Gastroesophageal sphincter (tissue), 3 donors: ENCODE measurements around the gene CDK8.

Source experiments
- POLR2A ChIP-seq, 2 donors: fragments of 450-650 bp; IDR thresholded peaks; one replicate each; pipeline ENCODE4 v1.6.1; 2017; ENCODE audit warnings: antibody characterized with exemption in 2 of 2, mild to moderate bottlenecking in 2 of 2, moderate library complexity in 1 of 2
- TF ChIP-seq, protein P1 (sequence below), 4 experiments: fragments of 200-600 bp in 2 of 4; fragments of 450-650 bp in 2 of 4; sonication (generic) in 1 of 4; IDR thresholded peaks; one replicate each; pipeline ENCODE4 v1.5.1; 2017 to 2019; ENCODE audit warnings: antibody characterized with exemption in 4 of 4, mild to moderate bottlenecking in 2 of 4, moderate library complexity in 2 of 4

- no peak for TF ChIP-seq POLR2A (IDR thresholded peaks at IDR 0.05)
- TF ChIP-seq, protein P1, sequence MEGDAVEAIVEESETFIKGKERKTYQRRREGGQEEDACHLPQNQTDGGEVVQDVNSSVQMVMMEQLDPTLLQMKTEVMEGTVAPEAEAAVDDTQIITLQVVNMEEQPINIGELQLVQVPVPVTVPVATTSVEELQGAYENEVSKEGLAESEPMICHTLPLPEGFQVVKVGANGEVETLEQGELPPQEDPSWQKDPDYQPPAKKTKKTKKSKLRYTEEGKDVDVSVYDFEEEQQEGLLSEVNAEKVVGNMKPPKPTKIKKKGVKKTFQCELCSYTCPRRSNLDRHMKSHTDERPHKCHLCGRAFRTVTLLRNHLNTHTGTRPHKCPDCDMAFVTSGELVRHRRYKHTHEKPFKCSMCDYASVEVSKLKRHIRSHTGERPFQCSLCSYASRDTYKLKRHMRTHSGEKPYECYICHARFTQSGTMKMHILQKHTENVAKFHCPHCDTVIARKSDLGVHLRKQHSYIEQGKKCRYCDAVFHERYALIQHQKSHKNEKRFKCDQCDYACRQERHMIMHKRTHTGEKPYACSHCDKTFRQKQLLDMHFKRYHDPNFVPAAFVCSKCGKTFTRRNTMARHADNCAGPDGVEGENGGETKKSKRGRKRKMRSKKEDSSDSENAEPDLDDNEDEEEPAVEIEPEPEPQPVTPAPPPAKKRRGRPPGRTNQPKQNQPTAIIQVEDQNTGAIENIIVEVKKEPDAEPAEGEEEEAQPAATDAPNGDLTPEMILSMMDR (IDR thresholded peaks at IDR 0.05), result no peak
These were observed 74.2 kb downstream of the CDK8 start for GRCh38 chr13:26327940-26328725.
